Mononuclear cell (primary cell): ENCODE data around the gene NAA60. TPM values are rescaled to one million over a fixed set of nuclear protein-coding genes. Genes with fewer than 3 reads are reported as not detected.
"Not testable (repeated sequence)": the region's sequence is repeated elsewhere in the genome, so short reads cannot be mapped to it uniquely, and the experiment has no call there.

Experiments
- H3K27me3 ChIP-seq: 2 replicates; pipeline ENCODE4 v1.6.0; 2011; ENCODE audit warnings: low read length, control low read depth; ENCODE audit not compliant: insufficient read depth
- H3K4me1 ChIP-seq: 2 replicates; pipeline ENCODE4 v1.5.1; 2011; ENCODE audit warnings: mild to moderate bottlenecking, low read length, control low read depth; ENCODE audit not compliant: insufficient read depth
- H3K4me3 ChIP-seq: 2 replicates; pipeline ENCODE4 v1.5.1; 2011; ENCODE audit warnings: mild to moderate bottlenecking, low read length, moderate library complexity
- H3K9me3 ChIP-seq: 2 replicates; pipeline ENCODE4 v1.5.1; 2011; ENCODE audit warnings: low read depth, mild to moderate bottlenecking, control low read depth, low read length
- total RNA-seq: library from RNA; depleted of rRNA; stranded (reverse); fragments of >200 nt; gene quantifications from one replicate; pipeline ENCODE4 v1.2.3, GENCODE V29; 2012

Gene NAA60
- total RNA-seq, 1 donor, result 19.4 TPM

- H3K27me3 ChIP-seq, H3K4me3 ChIP-seq, H3K9me3 ChIP-seq, H3K4me1 ChIP-seq: not testable (repeated sequence)
Observed at GRCh38 chr16:3473596-3473943, 30.1 kb downstream of the NAA60 start.

- no peaks in the 10 kb centered on the region for H3K4me1 ChIP-seq
- no peak overlapping the region for H3K4me3 ChIP-seq
Observed at GRCh38 chr16:3474136-3474779, 30.8 kb downstream of the NAA60 start.

GRCh38 chr16:3474870-3475269 lies 31.4 kb downstream of the NAA60 start:
- not testable (repeated sequence) for H3K9me3 ChIP-seq, H3K4me1 ChIP-seq, H3K27me3 ChIP-seq, H3K4me3 ChIP-seq

More at GRCh38 chr16:3474136-3474779, 30.8 kb downstream of the NAA60 start:
- no peaks in the 10 kb centered on the region for H3K27me3 ChIP-seq
- no peaks in the 10 kb centered on the region for H3K9me3 ChIP-seq

- no peaks in the 10 kb centered on the region for H3K4me1 ChIP-seq
- H3K4me3 ChIP-seq, result no peak overlapping the region
- H3K9me3 ChIP-seq, result no peaks in the 10 kb centered on the region
- H3K27me3 ChIP-seq, result no peaks in the 10 kb centered on the region
Observed at GRCh38 chr16:3475604-3476375, 32.3 kb downstream of the NAA60 start.

- no peaks in the 10 kb centered on the region for H3K27me3 ChIP-seq
- H3K4me3 ChIP-seq, result no peak overlapping the region
- no peaks in the 10 kb centered on the region for H3K4me1 ChIP-seq
- no peaks in the 10 kb centered on the region for H3K9me3 ChIP-seq
Observed at GRCh38 chr16:3476409-3476808, 32.9 kb downstream of the NAA60 start.

GRCh38 chr16:3478242-3478925 lies 34.9 kb downstream of the NAA60 start:
- no peaks in the 10 kb centered on the region for H3K9me3 ChIP-seq
- H3K4me3 ChIP-seq, result no peak overlapping the region
- no peaks in the 10 kb centered on the region for H3K4me1 ChIP-seq
- no peaks in the 10 kb centered on the region for H3K27me3 ChIP-seq

GRCh38 chr16:3479654-3480216 lies 36.3 kb downstream of the NAA60 start:
- H3K27me3 ChIP-seq, result no peaks in the 10 kb centered on the region
- H3K4me3 ChIP-seq, result no peak overlapping the region
- H3K9me3 ChIP-seq, result no peaks in the 10 kb centered on the region
- H3K4me1 ChIP-seq, result no peaks in the 10 kb centered on the region

GRCh38 chr16:3480901-3481695 lies 37.6 kb downstream of the NAA60 start:
- Histone ChIP-seq H3K4me3 (no peak overlapping the region), H3K4me1 (no peaks in the 10 kb centered on the region), H3K27me3 (no peaks in the 10 kb centered on the region), H3K9me3 (no peaks in the 10 kb centered on the region)

GRCh38 chr16:3481696-3482658 lies 38.5 kb downstream of the NAA60 start:
- Histone ChIP-seq H3K27me3 (no peaks in the 10 kb centered on the region), H3K4me3 (no peak overlapping the region), H3K9me3 (no peaks in the 10 kb centered on the region), H3K4me1 (no peaks in the 10 kb centered on the region)

- H3K4me1 ChIP-seq, result no peaks in the 10 kb centered on the region
- no peak overlapping the region for H3K4me3 ChIP-seq
- H3K27me3 ChIP-seq, result no peaks in the 10 kb centered on the region
- no peaks in the 10 kb centered on the region for H3K9me3 ChIP-seq
Observed at GRCh38 chr16:3482659-3483241, 39.3 kb downstream of the NAA60 start.

GRCh38 chr16:3484318-3485096 lies 41.0 kb downstream of the NAA60 start:
- Histone ChIP-seq H3K4me1 (no peaks in the 10 kb centered on the region), H3K4me3 (no peak overlapping the region), H3K9me3 (no peaks in the 10 kb centered on the region), H3K27me3 (no peaks in the 10 kb centered on the region)

GRCh38 chr16:3485097-3485745 lies 41.7 kb downstream of the NAA60 start:
- H3K4me1 ChIP-seq, result no peaks in the 10 kb centered on the region
- H3K9me3 ChIP-seq, result no peaks in the 10 kb centered on the region
- no peaks in the 10 kb centered on the region for H3K27me3 ChIP-seq

More at GRCh38 chr16:3485097-3485745, 41.7 kb downstream of the NAA60 start:
- no peak overlapping the region for H3K4me3 ChIP-seq
